Measurements from ENCODE around the gene ARL11.

DNA sequence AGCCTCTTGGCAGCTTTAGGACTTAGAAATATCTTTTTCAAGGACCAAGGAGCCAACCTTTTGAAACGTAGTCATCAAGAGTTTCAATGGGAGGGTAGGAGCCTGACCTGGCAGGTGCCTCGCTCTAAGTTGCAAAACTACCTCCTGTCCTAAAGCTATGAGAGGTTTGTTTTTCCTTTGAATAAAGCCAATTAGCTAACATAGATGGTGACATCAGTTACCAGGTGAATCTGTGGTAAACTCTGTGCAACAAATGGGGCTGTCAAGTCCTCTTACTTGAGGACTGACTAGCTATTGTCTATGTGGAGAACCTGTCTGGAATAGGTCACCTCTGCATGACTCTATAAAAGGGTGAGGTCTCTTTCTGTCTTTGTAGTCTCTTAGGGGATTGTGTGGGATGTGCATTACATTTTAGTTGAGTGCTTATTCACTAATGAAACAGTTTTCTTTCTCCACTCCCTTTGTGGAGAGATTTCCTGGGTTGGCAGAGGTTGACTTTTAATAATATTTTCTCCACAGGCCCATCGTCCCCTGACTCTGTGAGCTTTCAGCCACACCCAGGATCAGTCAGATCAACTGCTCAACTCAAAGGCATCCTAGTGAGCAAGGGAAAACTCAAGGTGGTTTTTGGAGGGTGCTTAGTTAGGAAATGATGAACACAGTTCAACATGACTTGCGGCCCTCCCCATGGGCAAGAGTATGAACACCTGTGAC is 9.9 kb downstream of the ARL11 start:
- no peak for TF ChIP-seq POLR2A (IDR thresholded peaks at IDR 0.05)
- TF ChIP-seq, protein P1, sequence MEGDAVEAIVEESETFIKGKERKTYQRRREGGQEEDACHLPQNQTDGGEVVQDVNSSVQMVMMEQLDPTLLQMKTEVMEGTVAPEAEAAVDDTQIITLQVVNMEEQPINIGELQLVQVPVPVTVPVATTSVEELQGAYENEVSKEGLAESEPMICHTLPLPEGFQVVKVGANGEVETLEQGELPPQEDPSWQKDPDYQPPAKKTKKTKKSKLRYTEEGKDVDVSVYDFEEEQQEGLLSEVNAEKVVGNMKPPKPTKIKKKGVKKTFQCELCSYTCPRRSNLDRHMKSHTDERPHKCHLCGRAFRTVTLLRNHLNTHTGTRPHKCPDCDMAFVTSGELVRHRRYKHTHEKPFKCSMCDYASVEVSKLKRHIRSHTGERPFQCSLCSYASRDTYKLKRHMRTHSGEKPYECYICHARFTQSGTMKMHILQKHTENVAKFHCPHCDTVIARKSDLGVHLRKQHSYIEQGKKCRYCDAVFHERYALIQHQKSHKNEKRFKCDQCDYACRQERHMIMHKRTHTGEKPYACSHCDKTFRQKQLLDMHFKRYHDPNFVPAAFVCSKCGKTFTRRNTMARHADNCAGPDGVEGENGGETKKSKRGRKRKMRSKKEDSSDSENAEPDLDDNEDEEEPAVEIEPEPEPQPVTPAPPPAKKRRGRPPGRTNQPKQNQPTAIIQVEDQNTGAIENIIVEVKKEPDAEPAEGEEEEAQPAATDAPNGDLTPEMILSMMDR (IDR thresholded peaks at IDR 0.05), result no peak
